CD4-positive, alpha-beta memory T cell (primary cell): ENCODE measurements around the gene BNIP1. TPM values are rescaled to one million over a fixed set of nuclear protein-coding genes. Genes with fewer than 3 reads are reported as not detected.

Source experiments
- CTCF ChIA-PET: fragments of 350-600 bp; sonication (Branson Sonifier 250); formaldehyde crosslinking; loops from one replicate; lab custom pipeline; 2021; ENCODE audit warnings: inconsistent platforms; ENCODE audit not compliant: partially characterized antibody; lab: Charles Lee
- POLR2A ChIA-PET: fragments of 350-600 bp; sonication (Branson Sonifier 250); formaldehyde crosslinking; loops from one replicate; lab custom pipeline; 2021; ENCODE audit not compliant: partially characterized antibody; lab: Charles Lee
- DNase-seq, 5 donors: peaks; one replicate each; pipeline versions ENCODE4 v3.0.0 to v3.0.0-alpha.2; 2020 to 2022; ENCODE audit warnings: mixed read lengths in 1 of 5
- H3K27ac ChIP-seq: one replicate; pipeline ENCODE4 v1.7.0; 2013; ENCODE audit warnings: low read depth, low read length
- H3K27me3 ChIP-seq: 2 replicates; pipeline ENCODE4 v1.7.0; 2013; ENCODE audit warnings: mild to moderate bottlenecking, low read length, moderate library complexity; ENCODE audit not compliant: insufficient read depth
- H3K36me3 ChIP-seq: 2 replicates; pipeline ENCODE4 v1.7.0; 2013; ENCODE audit warnings: mild to moderate bottlenecking, low read length, moderate library complexity; ENCODE audit not compliant: insufficient read depth
- H3K4me1 ChIP-seq: 2 replicates; pipeline ENCODE4 v1.7.0; 2013; ENCODE audit warnings: mild to moderate bottlenecking, low read length, moderate library complexity; ENCODE audit not compliant: insufficient read depth
- H3K4me3 ChIP-seq, 2 donors: one replicate each; pipeline ENCODE4 v1.7.0; 2013; ENCODE audit warnings: low read length in 2 of 2, mild to moderate bottlenecking in 1 of 2
- H3K9me3 ChIP-seq, 2 donors: one replicate each; pipeline ENCODE4 v1.7.0; 2013; ENCODE audit warnings: low read length in 2 of 2, control low read depth in 1 of 2; ENCODE audit not compliant: control insufficient read depth in 1 of 2
- H3K27ac Mint-ChIP-seq, 7 donors: one replicate each; pipeline ENCODE4 v1.8.0; 2020 to 2021; ENCODE audit warnings: mixed read lengths in 7 of 7, mild to moderate bottlenecking in 6 of 7, inconsistent platforms in 3 of 7, moderate library complexity in 3 of 7
- H3K27me3 Mint-ChIP-seq, 2 donors: one replicate each; pipeline ENCODE4 v1.8.0; 2020 to 2021; ENCODE audit warnings: mixed read lengths in 2 of 2
- H3K36me3 Mint-ChIP-seq, 2 donors: one replicate each; pipeline ENCODE4 v1.8.0; 2020 to 2021; ENCODE audit warnings: mixed read lengths in 2 of 2, inconsistent platforms in 1 of 2, mild to moderate bottlenecking in 1 of 2
- H3K4me1 Mint-ChIP-seq, 4 donors: one replicate each; pipeline ENCODE4 v1.8.0; 2020 to 2021; ENCODE audit warnings: mixed read lengths in 4 of 4, mild to moderate bottlenecking in 1 of 4
- H3K4me3 Mint-ChIP-seq, 8 donors: one replicate each; pipeline ENCODE4 v1.8.0; 2020 to 2021; ENCODE audit warnings: mixed read lengths in 8 of 8, mild to moderate bottlenecking in 7 of 8, moderate library complexity in 6 of 8, inconsistent platforms in 3 of 8
- H3K9me3 Mint-ChIP-seq, 8 donors: one replicate each; pipeline ENCODE4 v1.8.0; 2020 to 2021; ENCODE audit warnings: mixed read lengths in 8 of 8, mild to moderate bottlenecking in 5 of 8, inconsistent platforms in 3 of 8, moderate library complexity in 1 of 8
- intact Hi-C: fragments of 100-400 bp; cut with micrococcal nuclease; formaldehyde crosslinking; loops from one replicate; pipeline ENCODE4 v1.15.1; 2023
- polyA plus RNA-seq, 2 donors: library from polyadenylated mRNA; unstranded; fragments of 300-500 nt; fragmentation: Illumina TruSeq; gene quantifications; one replicate each; pipeline ENCODE4 v1.2.3, GENCODE V29; 2021
- total RNA-seq, 2 experiments: library from RNA; stranded (reverse); gene quantifications; one replicate each; pipeline ENCODE4 v1.2.3, GENCODE V29; 2021

The BNIP1 gene
- total and polyA plus RNA-seq, 4 experiments from 2014 or later, result 7.1 to 29.9 (median 10.6) TPM

GRCh38 chr5:173205916-173206315 lies 61.6 kb downstream of the BNIP1 start:
- H3K27ac ChIP-seq, result no peak overlapping the region
- H3K4me1 ChIP-seq, result no peaks in the 10 kb centered on the region
- POLR2A ChIA-PET, result no interaction called here
- H3K4me3 Mint-ChIP-seq, result peak overlapping the region in 1 of 8 donors; percentile 26
- H3K4me3 ChIP-seq, result no peak overlapping the region
- H3K36me3 Mint-ChIP-seq, result peaks cover 0 to 3% of the 10 kb centered on the region in 2 donors
- no peaks in the 10 kb centered on the region for H3K36me3 ChIP-seq
- H3K27ac Mint-ChIP-seq, result no peak overlapping the region
- intact Hi-C loops, result loop anchor here (2.0 kb wide), 1 partner anchor 493 kb away; no protein-coding TSS in a partner anchor
- CTCF ChIA-PET, result interaction anchor here (3.0 kb wide), 1 partner anchor 228 kb away, joined by 12 read pairs; no protein-coding TSS in a partner anchor
- peaks cover 0 to 5% (median 2%) of the 10 kb centered on the region in 4 donors for H3K4me1 Mint-ChIP-seq
- H3K9me3 Mint-ChIP-seq, result peaks cover 0 to 4% (median 0%) of the 10 kb centered on the region in 8 donors
- H3K27me3 Mint-ChIP-seq, result peaks cover 27 to 49% of the 10 kb centered on the region in 2 donors
- no peak for DNase-seq
- peaks cover 4% of the 10 kb centered on the region for H3K27me3 ChIP-seq
- H3K9me3 ChIP-seq, result no peaks in the 10 kb centered on the region

- DNase-seq, result no peak
- H3K4me1 Mint-ChIP-seq, result peaks cover 0 to 4% (median 1%) of the 10 kb centered on the region in 4 donors
- Histone ChIP-seq H3K27me3 (no peaks in the 10 kb centered on the region), H3K4me3 (no peak overlapping the region), H3K9me3 (no peaks in the 10 kb centered on the region), H3K36me3 (no peaks in the 10 kb centered on the region), H3K4me1 (no peaks in the 10 kb centered on the region), H3K27ac (no peak overlapping the region)
- H3K27ac Mint-ChIP-seq, result no peak overlapping the region
- POLR2A ChIA-PET, result no interaction called here
- intact Hi-C loops, result no loop called here
- peaks cover 25 to 43% of the 10 kb centered on the region in 2 donors for H3K27me3 Mint-ChIP-seq
- peaks cover 0 to 5% (median 1%) of the 10 kb centered on the region in 8 donors for H3K9me3 Mint-ChIP-seq
- peaks cover 0 to 3% of the 10 kb centered on the region in 2 donors for H3K36me3 Mint-ChIP-seq
- CTCF ChIA-PET, result interaction anchor here (3.0 kb wide), 1 partner anchor 231 kb away, joined by 12 read pairs; no protein-coding TSS in a partner anchor
- H3K4me3 Mint-ChIP-seq, result no peak overlapping the region
Observed at GRCh38 chr5:173208296-173208695, 64.0 kb downstream of the BNIP1 start.

- Histone ChIP-seq H3K36me3 (no peaks in the 10 kb centered on the region), H3K27ac (no peak overlapping the region), H3K9me3 (no peaks in the 10 kb centered on the region), H3K4me3 (no peak overlapping the region), H3K27me3 (no peaks in the 10 kb centered on the region), H3K4me1 (no peaks in the 10 kb centered on the region)
- Mint-ChIP-seq H3K4me3 (no peak overlapping the region), H3K4me1 (no peaks in the 10 kb centered on the region), H3K27ac (no peak overlapping the region), H3K9me3 (peaks cover 0 to 5% (median 1%) of the 10 kb centered on the region in 8 donors), H3K36me3 (no peaks in the 10 kb centered on the region), H3K27me3 (peaks cover 11 to 25% of the 10 kb centered on the region in 2 donors)
- no peak for DNase-seq
- ChIA-PET CTCF (no interaction called here), POLR2A (no interaction called here)
- intact Hi-C loops, result no loop called here
Observed at GRCh38 chr5:173210877-173211276, 66.5 kb downstream of the BNIP1 start.

- no peak for DNase-seq
- intact Hi-C loops, result no loop called here
- Mint-ChIP-seq H3K4me1 (no peaks in the 10 kb centered on the region), H3K36me3 (no peaks in the 10 kb centered on the region), H3K27ac (no peak overlapping the region), H3K27me3 (peaks cover 11 to 27% of the 10 kb centered on the region in 2 donors), H3K9me3 (peaks cover 0 to 5% (median 1%) of the 10 kb centered on the region in 8 donors), H3K4me3 (no peak overlapping the region)
- ChIA-PET POLR2A (no interaction called here), CTCF (no interaction called here)
- no peaks in the 10 kb centered on the region for H3K4me1 ChIP-seq
- no peak overlapping the region for H3K4me3 ChIP-seq
- no peaks in the 10 kb centered on the region for H3K9me3 ChIP-seq
- H3K27me3 ChIP-seq, result no peaks in the 10 kb centered on the region
- H3K36me3 ChIP-seq, result no peaks in the 10 kb centered on the region
- H3K27ac ChIP-seq, result no peak overlapping the region
Observed at GRCh38 chr5:173211284-173211683, 67.0 kb downstream of the BNIP1 start.

- Histone ChIP-seq H3K27me3 (no peaks in the 10 kb centered on the region), H3K36me3 (no peaks in the 10 kb centered on the region), H3K4me3 (no peak overlapping the region), H3K9me3 (no peaks in the 10 kb centered on the region), H3K27ac (no peak overlapping the region), H3K4me1 (no peaks in the 10 kb centered on the region)
- Mint-ChIP-seq H3K4me3 (no peak overlapping the region), H3K4me1 (no peaks in the 10 kb centered on the region), H3K36me3 (no peaks in the 10 kb centered on the region), H3K27me3 (peaks cover 13 to 23% of the 10 kb centered on the region in 2 donors), H3K9me3 (peaks cover 0 to 6% (median 1%) of the 10 kb centered on the region in 8 donors), H3K27ac (no peak overlapping the region)
- DNase-seq, result no peak
- CTCF ChIA-PET, result no interaction called here
- POLR2A ChIA-PET, result no interaction called here
- intact Hi-C loops, result no loop called here
Observed at GRCh38 chr5:173213236-173213933, 69.1 kb downstream of the BNIP1 start.

Other genes with a start within 250 kb of the BNIP1 start
- gene RPL26L1, start 185.1 kb upstream of the BNIP1 start, total RNA-seq, result 10 to 100 TPM in 1 of 2 experiments, 1 to 10 TPM in 1; 9.6 to 13.3 TPM
- 10 to 100 TPM; 37.8 TPM for gene RPL26L1, start 185.1 kb upstream of the BNIP1 start, polyA plus RNA-seq
- 100 to 1,000 TPM; 158 TPM for gene ATP6V0E1, start 160.8 kb upstream of the BNIP1 start, total RNA-seq
- gene ATP6V0E1, start 160.8 kb upstream of the BNIP1 start, polyA plus RNA-seq, result 100 to 1,000 TPM; 450 to 559 TPM
- gene CREBRF, start 88.2 kb upstream of the BNIP1 start, total RNA-seq, result 100 to 1,000 TPM; 102 TPM
- 10 to 100 TPM; 54.8 to 93.1 TPM for gene CREBRF, start 88.2 kb upstream of the BNIP1 start, polyA plus RNA-seq
- not detected for gene NKX2-5, start 90.7 kb downstream of the BNIP1 start, total RNA-seq
- not detected for gene NKX2-5, start 90.7 kb downstream of the BNIP1 start, polyA plus RNA-seq
- not detected for gene STC2, start 183.9 kb downstream of the BNIP1 start, total RNA-seq
- not detected for gene STC2, start 183.9 kb downstream of the BNIP1 start, polyA plus RNA-seq